GM12878 (cell line): Measurements from ENCODE around the gene PTPRS. TPM values are rescaled to one million over a fixed set of nuclear protein-coding genes. Genes with fewer than 3 reads are reported as not detected.

ENCODE experiments used
- ATAC-seq: fragments of 200-7000 bp; cut with Tn5 transposase; 3 replicates; pipeline ENCODE4 v1.9.1; 2020; ENCODE audit warnings: mild to moderate bottlenecking, moderate library complexity
- BruUV-seq: library from RNA; stranded (reverse); fragments of 400-500 nt; replicated peaks from 2 replicates; lab custom pipeline; 2021; lab: Mats Ljungman, UMichigan
- CTCF ChIA-PET: fragments of 300-600 bp; sonication (Branson Sonifier 250); formaldehyde crosslinking; extraction: SDS; loops from one replicate; lab custom pipeline; 2021; ENCODE audit warnings: inconsistent platforms; lab: Yijun Ruan, JAX
- POLR2A ChIA-PET: fragments of 350-600 bp; formaldehyde crosslinking; extraction: SDS; loops from one replicate; lab custom pipeline; 2021; ENCODE audit warnings: inconsistent platforms; lab: Charles Lee
- RAD21 ChIA-PET: fragments of 300-600 bp; sonication (Branson Sonifier 250); formaldehyde crosslinking; loops from one replicate; lab custom pipeline; 2023; ENCODE audit warnings: antibody characterized with exemption; ENCODE audit not compliant: unreplicated experiment; lab: Charles Lee
- SMC1A ChIA-PET: fragments of 300-600 bp; sonication (Branson Sonifier 250); formaldehyde crosslinking; loops from one replicate; lab custom pipeline; 2023; ENCODE audit not compliant: unreplicated experiment, uncharacterized antibody; lab: Charles Lee
- DNase-seq: peaks from one replicate; pipeline ENCODE4 v3.0.0-alpha.2; 2011; ENCODE audit warnings: low read depth, low spot score
- FAIRE-seq: peaks from 3 replicates; lab custom pipeline; 2011; peaks lifted over from hg19 to GRCh38; lab: Jason Lieb, UNC
- H2AFZ ChIP-seq: 2 replicates; pipeline ENCODE4 v1.6.0; 2011; ENCODE audit warnings: low read depth, low read length, control low read depth; ENCODE audit not compliant: control insufficient read depth
- H3K27ac ChIP-seq: 2 replicates; pipeline ENCODE4 v1.5.1; 2011; ENCODE audit warnings: control low read depth; ENCODE audit not compliant: control insufficient read depth, insufficient read depth
- H3K27me3 ChIP-seq, 2 experiments: replicated peaks in 1 of 2; 2 replicates each; pipeline versions ENCODE4 v1.6.0 to v1.6.1; 2011; ENCODE audit warnings: low read length in 1 of 2; ENCODE audit not compliant: control insufficient read depth in 2 of 2, insufficient read depth in 2 of 2
- H3K36me3 ChIP-seq, 2 experiments: 2 replicates each; pipeline ENCODE4 v1.5.1; 2011; ENCODE audit warnings: low read length in 1 of 2; ENCODE audit not compliant: control insufficient read depth in 2 of 2, insufficient read depth in 2 of 2
- H3K4me1 ChIP-seq: 2 replicates; pipeline ENCODE4 v1.6.1; 2011; ENCODE audit warnings: mild to moderate bottlenecking, low read length, moderate library complexity, mixed read lengths; ENCODE audit not compliant: control insufficient read depth, insufficient read depth
- H3K4me2 ChIP-seq: 2 replicates; pipeline ENCODE4 v1.6.0; 2011; ENCODE audit warnings: control low read depth; ENCODE audit not compliant: control insufficient read depth, insufficient read depth
- H3K4me3 ChIP-seq: fragments of 200-600 bp; sonication (generic); 2 replicates; pipeline ENCODE4 v1.5.1; 2016
- H3K79me2 ChIP-seq: 2 replicates; pipeline ENCODE4 v1.6.0; 2011; ENCODE audit warnings: low read length; ENCODE audit not compliant: control insufficient read depth, insufficient read depth
- H3K9ac ChIP-seq: 2 replicates; pipeline ENCODE4 v1.8.0; 2011; ENCODE audit warnings: low read length, control low read depth, mixed read lengths; ENCODE audit not compliant: control insufficient read depth, insufficient read depth
- H3K9me3 ChIP-seq: replicated peaks from 3 replicates; pipeline ENCODE4 v1.5.1; 2011; ENCODE audit warnings: mild to moderate bottlenecking, low read length; ENCODE audit not compliant: control insufficient read depth, insufficient read depth
- H4K20me1 ChIP-seq: 2 replicates; pipeline ENCODE4 v1.6.0; 2011; ENCODE audit not compliant: control insufficient read depth, insufficient read depth
- ATF7 ChIP-seq: fragments of 450-650 bp; IDR thresholded peaks from 2 replicates; pipeline ENCODE4 v1.6.1; 2016; ENCODE audit warnings: low read depth, mild to moderate bottlenecking
- BCLAF1 ChIP-seq: fragments of 450-650 bp; IDR thresholded peaks from 2 replicates; pipeline ENCODE4 v1.6.1; 2017; ENCODE audit warnings: antibody characterized with exemption, mild to moderate bottlenecking, moderate library complexity
- BMI1 ChIP-seq: fragments of 450-650 bp; IDR thresholded peaks from 2 replicates; pipeline ENCODE4 v1.6.1; 2016; ENCODE audit warnings: mild to moderate bottlenecking, moderate library complexity, borderline replicate concordance
- BRCA1 ChIP-seq: IDR thresholded peaks from 2 replicates; pipeline ENCODE4 v1.6.1; 2011; ENCODE audit warnings: low read depth, low read length, improper control_type of control experiment
- EZH2 ChIP-seq: IDR thresholded peaks from 2 replicates; pipeline ENCODE4 v1.6.1; 2012; ENCODE audit warnings: low read depth, mild to moderate bottlenecking, control low read depth, inconsistent platforms, low read length, borderline replicate concordance; ENCODE audit not compliant: control insufficient read depth
- FOXM1 ChIP-seq: IDR thresholded peaks from 2 replicates; pipeline ENCODE4 v1.6.1; 2012; ENCODE audit warnings: low read depth, mild to moderate bottlenecking, inconsistent platforms, low read length, moderate library complexity
- HCFC1 ChIP-seq: fragments of 150-350 bp; IDR thresholded peaks from 2 replicates; pipeline ENCODE4 v1.6.1; 2014; ENCODE audit warnings: low read length
- JUNB ChIP-seq: IDR thresholded peaks from 2 replicates; pipeline ENCODE4 v1.6.1; 2016; ENCODE audit warnings: antibody characterized with exemption, mild to moderate bottlenecking
- MYB ChIP-seq: fragments of 150-350 bp; IDR thresholded peaks from 2 replicates; pipeline ENCODE4 v1.6.1; 2014; ENCODE audit warnings: mild to moderate bottlenecking, low read depth, low read length, borderline replicate concordance
- POU2F2 ChIP-seq: IDR thresholded peaks from 3 replicates; pipeline ENCODE4 v1.6.1; 2011; ENCODE audit warnings: low read depth, mild to moderate bottlenecking, low read length, borderline replicate concordance
- RELA ChIP-seq: fragments of 450-650 bp; IDR thresholded peaks from 2 replicates; pipeline ENCODE4 v1.8.0; 2014; ENCODE audit warnings: borderline replicate concordance; ENCODE audit not compliant: partially characterized antibody
- RFX5 ChIP-seq: IDR thresholded peaks from 2 replicates; pipeline ENCODE4 v1.6.1; 2011; ENCODE audit warnings: low read depth, low read length, improper control_type of control experiment
- SMARCA5 ChIP-seq: fragments of 450-650 bp; IDR thresholded peaks from 2 replicates; pipeline ENCODE4 v1.6.1; 2017; ENCODE audit warnings: mild to moderate bottlenecking
- SMC3 ChIP-seq: IDR thresholded peaks from 2 replicates; pipeline ENCODE4 v1.6.1; 2011; ENCODE audit warnings: low read length, improper control_type of control experiment, borderline replicate concordance
- TAF1 ChIP-seq: IDR thresholded peaks from 2 replicates; pipeline ENCODE4 v1.6.1; 2011; ENCODE audit warnings: mild to moderate bottlenecking, low read depth, low read length, borderline replicate concordance
- USF2 ChIP-seq: IDR thresholded peaks from 2 replicates; pipeline ENCODE4 v1.6.1; 2011; ENCODE audit warnings: low read depth, low read length, improper control_type of control experiment, borderline replicate concordance
- ZNF207 ChIP-seq: fragments of 450-650 bp; IDR thresholded peaks from 2 replicates; pipeline ENCODE4 v1.6.1; 2014; ENCODE audit warnings: antibody characterized with exemption, mild to moderate bottlenecking, borderline replicate concordance
- ZNF274 ChIP-seq: IDR thresholded peaks from one replicate; pipeline ENCODE4 v1.8.0; 2011; ENCODE audit not compliant: insufficient read length, insufficient read depth
- WGBS: methylation state at CpG from one replicate; pipeline ENCODE4 v1.1.6; 2016; ENCODE audit warnings: low lambda C conversion rate; ENCODE audit not compliant: insufficient replicate concordance, insufficient coverage; ENCODE audit errors: missing lambda C conversion rate; 5-methylcytosine and 5-hydroxymethylcytosine counted together
- in situ Hi-C: fragments of 300-500 bp; cut with MboI; formaldehyde crosslinking; loops from 9 replicates; pipeline ENCODE4 v1.14.3; 2018; ENCODE audit warnings: mixed read lengths
- intact Hi-C: fragments of 100-400 bp; cut with micrococcal nuclease; formaldehyde crosslinking; loops from one replicate; pipeline ENCODE4 v1.14.2; 2022; ENCODE audit not compliant: unreplicated experiment
- polyA plus RNA-seq, 11 experiments: library from polyadenylated mRNA; depleted of rRNA in 4 of 11; unstranded in 6 of 11; stranded (reverse) in 5 of 11; fragments of >200 nt; fragmentation: Nextera tagmentation in 4 of 11; fragmentation: Illumina TruSeq in 1 of 11; extraction: Ambion mirVana in 4 of 11; extraction: Trizol in 1 of 11; gene quantifications; 1 replicate in 1 of 11; 2 replicates in 10 of 11; pipeline versions ENCODE4 v1.2.1 to v1.2.3, GENCODE V29; 2011 to 2016; ENCODE audit warnings: inconsistent platforms in 2 of 11, missing spikeins in 2 of 11, low read depth in 1 of 11
- total RNA-seq, 4 experiments: library from RNA; depleted of rRNA in 3 of 4; stranded (reverse); fragments of >200 nt in 3 of 4; fragmentation: Illumina TruSeq in 1 of 4; extraction: Trizol in 1 of 4; gene quantifications; 2 replicates each; pipeline versions ENCODE4 v1.2.1 to v1.2.3, GENCODE V29; 2013 to 2021

The PTPRS gene
- total and polyA plus RNA-seq, 10 of the 15 experiments (the other 5 are each of a cell fraction or from before 2014, with no cell fraction given), result 0.09 to 32.1 (median 0.71) TPM

- SMC1A ChIA-PET, result interaction anchor here (0.8 kb wide), 1 partner anchor 14 kb away, joined by 3 read pairs; no protein-coding TSS in a partner anchor
These were observed 44.6 kb downstream of the PTPRS start for GRCh38 chr19:5296021-5296420.

More at GRCh38 chr19:5296021-5296420, 44.6 kb downstream of the PTPRS start:
- ATAC-seq (no peak), FAIRE-seq (no peak), DNase-seq (no peak)
- Histone ChIP-seq H3K27me3 (peaks cover 0 to 4% of the 10 kb centered on the region in 2 experiments; a peak in 2 of 4 replicates), H3K27ac (no peak overlapping the region), H3K4me1 (peaks cover 4% of the 10 kb centered on the region; the same call in 1 of the 2 replicates), H3K4me2 (no peak overlapping the region), H3K4me3 (no peak overlapping the region), H3K36me3 (no peaks in the 10 kb centered on the region), H2AFZ (no peak overlapping the region), H3K79me2 (no peaks in the 10 kb centered on the region), H3K9me3 (no peaks in the 10 kb centered on the region; the same call in 2 of the 3 replicates), H4K20me1 (peaks cover 2% of the 10 kb centered on the region; the same call in 1 of the 2 replicates), H3K9ac (no peak overlapping the region)
- 59% methylated on average over 6 of the region's 6 CpGs for WGBS
- in situ Hi-C loops, result no loop called here
- ChIA-PET RAD21 (interaction anchor here (0.5 kb wide), 1 partner anchor 38 kb away, joined by 3 read pairs; no protein-coding TSS in a partner anchor), POLR2A (interaction anchor here (1.0 kb wide), 1 partner anchor 1825 kb away, joined by 3 read pairs; no protein-coding TSS in a partner anchor), CTCF (no interaction called here)
- BruUV-seq, result no TSS peak
- intact Hi-C loops, result no loop called here
- TF ChIP-seq MYB (no peak), RFX5 (no peak), RELA (no peak), EZH2 (no peak), FOXM1 (no peak), ZNF207 (no peak), USF2 (no peak), ATF7 (no peak), JUNB (no peak), SMC3 (no peak), SMARCA5 (no peak), BMI1 (no peak), POU2F2 (no peak), BRCA1 (no peak), HCFC1 (no peak), BCLAF1 (no peak), TAF1 (no peak), ZNF274 (no peak)
